ENCODE data around the gene NPEPPS.

NPEPPS gene

GRCh38 chr17:47621293-47622179 is 90.6 kb downstream of the NPEPPS start:
- Histone ChIP-seq H3K27ac (ENCODE audit: low read depth, low read length) (peak overlapping the region; percentile 61), H3K4me1 (ENCODE audit: control insufficient read depth, insufficient read depth, low read length) (peaks cover 15% of the 10 kb centered on the region), H3K9ac (ENCODE audit: low read length) (no peak overlapping the region), H3K36me3 (ENCODE audit: control insufficient read depth, insufficient read depth, low read length) (peaks cover 19% of the 10 kb centered on the region), H3K4me3 (ENCODE audit: low read length) (no peak overlapping the region), H3K27me3 (ENCODE audit: control insufficient read depth, insufficient read depth, low read length) (no peaks in the 10 kb centered on the region)

- Histone ChIP-seq H3K36me3 (ENCODE audit: control insufficient read depth, insufficient read depth, low read length) (peaks cover 17% of the 10 kb centered on the region), H3K9ac (ENCODE audit: low read length) (no peak overlapping the region), H3K27ac (ENCODE audit: low read depth, low read length) (peak overlapping the region; percentile 61), H3K4me1 (ENCODE audit: control insufficient read depth, insufficient read depth, low read length) (peaks cover 15% of the 10 kb centered on the region), H3K27me3 (ENCODE audit: control insufficient read depth, insufficient read depth, low read length) (no peaks in the 10 kb centered on the region), H3K4me3 (ENCODE audit: low read length) (no peak overlapping the region)
These were observed 91.3 kb downstream of the NPEPPS start for GRCh38 chr17:47622180-47622549.

DNA sequence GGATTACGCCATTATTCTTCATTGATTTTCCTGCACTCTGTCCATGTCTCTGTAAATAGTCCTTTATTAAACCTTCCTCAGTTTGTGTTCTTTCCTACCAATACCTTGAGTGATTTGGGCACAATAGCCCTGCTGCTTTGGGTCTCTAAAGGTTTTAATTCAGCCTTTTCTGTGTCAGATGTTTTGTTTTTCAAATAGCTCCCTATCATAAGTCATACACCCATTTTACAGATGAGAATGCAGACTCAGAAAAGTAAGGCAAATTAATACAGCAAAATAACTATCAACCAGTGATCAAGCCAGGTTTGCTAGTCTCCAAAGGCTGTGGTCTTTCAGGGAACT is 93.8 kb downstream of the NPEPPS start:
- no peak overlapping the region for H3K9ac ChIP-seq (ENCODE audit: low read length)
- H3K4me1 ChIP-seq (ENCODE audit: control insufficient read depth, insufficient read depth, low read length): peaks cover 15% of the 10 kb centered on the region
- H3K4me3 ChIP-seq (ENCODE audit: low read length): no peak overlapping the region
- H3K27ac ChIP-seq (ENCODE audit: low read depth, low read length): no peak overlapping the region
- no peaks in the 10 kb centered on the region for H3K27me3 ChIP-seq (ENCODE audit: control insufficient read depth, insufficient read depth, low read length)
- H3K36me3 ChIP-seq (ENCODE audit: control insufficient read depth, insufficient read depth, low read length): peaks cover 7% of the 10 kb centered on the region

GRCh38 chr17:47628014-47628566 is 97.2 kb downstream of the NPEPPS start:
- Histone ChIP-seq H3K4me3 (ENCODE audit: low read length) (no peak overlapping the region), H3K4me1 (ENCODE audit: control insufficient read depth, insufficient read depth, low read length) (peaks cover 2% of the 10 kb centered on the region), H3K27me3 (ENCODE audit: control insufficient read depth, insufficient read depth, low read length) (no peaks in the 10 kb centered on the region), H3K27ac (ENCODE audit: low read depth, low read length) (no peak overlapping the region), H3K36me3 (ENCODE audit: control insufficient read depth, insufficient read depth, low read length) (peaks cover 3% of the 10 kb centered on the region), H3K9ac (ENCODE audit: low read length) (no peak overlapping the region)

DNA sequence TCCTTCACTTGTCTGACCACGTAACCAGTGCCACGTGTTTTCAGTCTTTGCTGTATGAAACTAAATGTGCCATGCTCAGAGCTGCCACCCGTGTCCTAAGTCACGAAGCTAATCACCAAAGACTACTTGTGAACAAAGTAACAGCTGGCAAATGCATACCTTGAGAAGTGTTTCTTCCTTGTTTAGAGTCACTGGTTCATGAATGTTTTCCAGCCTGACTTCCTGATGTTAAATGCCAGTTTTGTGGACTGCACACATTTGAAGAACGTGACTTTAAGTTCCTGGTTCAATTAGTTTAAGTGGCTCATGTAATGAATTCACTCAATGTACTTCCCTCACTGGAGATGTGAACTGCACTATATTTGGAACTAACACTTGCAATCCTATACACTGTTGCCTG is 98.9 kb downstream of the NPEPPS start:
- peaks cover under 1% of the 10 kb centered on the region for H3K36me3 ChIP-seq (ENCODE audit: control insufficient read depth, insufficient read depth, low read length)
- H3K27ac ChIP-seq (ENCODE audit: low read depth, low read length): no peak overlapping the region
- no peak overlapping the region for H3K9ac ChIP-seq (ENCODE audit: low read length)
- no peak overlapping the region for H3K4me3 ChIP-seq (ENCODE audit: low read length)
- peaks cover 2% of the 10 kb centered on the region for H3K4me1 ChIP-seq (ENCODE audit: control insufficient read depth, insufficient read depth, low read length)
- no peaks in the 10 kb centered on the region for H3K27me3 ChIP-seq (ENCODE audit: control insufficient read depth, insufficient read depth, low read length)

DNA sequence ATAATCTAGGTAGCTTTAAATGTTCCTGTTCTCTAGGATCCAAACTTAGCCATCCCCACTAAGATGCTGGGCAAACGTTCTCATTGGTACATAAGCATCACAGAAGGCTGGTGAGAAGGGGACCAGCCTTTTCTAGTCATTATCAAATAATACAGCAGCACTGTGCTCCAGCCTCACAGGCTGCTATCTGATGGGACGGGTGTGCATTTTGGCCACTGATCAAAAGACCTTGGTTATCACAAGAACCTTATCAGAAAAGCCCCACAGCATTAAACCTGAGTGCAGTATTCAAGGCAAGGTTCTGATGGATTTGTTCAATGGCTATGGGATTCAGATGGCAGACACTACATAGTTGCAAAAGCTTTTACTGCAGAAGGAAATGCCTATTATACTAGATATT is 99.7 kb downstream of the NPEPPS start:
- Histone ChIP-seq H3K27ac (ENCODE audit: low read depth, low read length) (no peak overlapping the region), H3K36me3 (ENCODE audit: control insufficient read depth, insufficient read depth, low read length) (no peaks in the 10 kb centered on the region), H3K9ac (ENCODE audit: low read length) (no peak overlapping the region), H3K27me3 (ENCODE audit: control insufficient read depth, insufficient read depth, low read length) (no peaks in the 10 kb centered on the region), H3K4me3 (ENCODE audit: low read length) (no peak overlapping the region), H3K4me1 (ENCODE audit: control insufficient read depth, insufficient read depth, low read length) (peaks cover 2% of the 10 kb centered on the region)

DNA sequence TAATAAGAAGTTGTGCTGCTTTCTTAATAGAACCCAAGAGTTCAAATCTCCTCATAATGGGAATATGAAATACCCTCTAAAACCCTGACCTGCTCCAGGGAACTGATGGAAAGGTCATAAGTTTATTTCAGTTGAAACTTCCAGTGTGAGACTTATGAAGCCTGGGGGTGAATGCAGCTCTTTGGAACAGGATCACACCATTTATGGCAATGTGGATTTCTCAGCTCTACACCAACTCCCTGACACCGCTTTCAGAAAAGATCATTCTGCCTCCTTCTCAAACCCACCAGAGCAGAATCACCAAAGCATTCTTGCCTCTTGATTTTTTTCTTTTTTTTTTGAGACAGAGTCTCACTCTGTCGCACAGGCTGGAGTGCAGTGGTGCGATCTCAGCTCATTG is 102.1 kb downstream of the NPEPPS start:
- no peak overlapping the region for H3K9ac ChIP-seq (ENCODE audit: low read length)
- no peak overlapping the region for H3K27ac ChIP-seq (ENCODE audit: low read depth, low read length)
- no peak overlapping the region for H3K4me3 ChIP-seq (ENCODE audit: low read length)
- no peaks in the 10 kb centered on the region for H3K36me3 ChIP-seq (ENCODE audit: control insufficient read depth, insufficient read depth, low read length)
- no peaks in the 10 kb centered on the region for H3K27me3 ChIP-seq (ENCODE audit: control insufficient read depth, insufficient read depth, low read length)
- H3K4me1 ChIP-seq (ENCODE audit: control insufficient read depth, insufficient read depth, low read length): no peaks in the 10 kb centered on the region

- Histone ChIP-seq H3K9ac (ENCODE audit: low read length) (no peak overlapping the region), H3K4me1 (ENCODE audit: control insufficient read depth, insufficient read depth, low read length) (no peaks in the 10 kb centered on the region), H3K36me3 (ENCODE audit: control insufficient read depth, insufficient read depth, low read length) (no peaks in the 10 kb centered on the region), H3K27me3 (ENCODE audit: control insufficient read depth, insufficient read depth, low read length) (no peaks in the 10 kb centered on the region), H3K27ac (ENCODE audit: low read depth, low read length) (no peak overlapping the region), H3K4me3 (ENCODE audit: low read length) (no peak overlapping the region)
These were observed 103.1 kb downstream of the NPEPPS start for GRCh38 chr17:47633996-47634395.

GRCh38 chr17:47634870-47635269 is 104.0 kb downstream of the NPEPPS start:
- Histone ChIP-seq H3K27me3 (ENCODE audit: control insufficient read depth, insufficient read depth, low read length) (no peaks in the 10 kb centered on the region), H3K4me3 (ENCODE audit: low read length) (no peak overlapping the region), H3K27ac (ENCODE audit: low read depth, low read length) (no peak overlapping the region), H3K4me1 (ENCODE audit: control insufficient read depth, insufficient read depth, low read length) (no peaks in the 10 kb centered on the region), H3K36me3 (ENCODE audit: control insufficient read depth, insufficient read depth, low read length) (no peaks in the 10 kb centered on the region), H3K9ac (ENCODE audit: low read length) (no peak overlapping the region)

GRCh38 chr17:47635734-47636133 is 104.8 kb downstream of the NPEPPS start:
- no peaks in the 10 kb centered on the region for H3K4me1 ChIP-seq (ENCODE audit: control insufficient read depth, insufficient read depth, low read length)
- H3K4me3 ChIP-seq (ENCODE audit: low read length): no peak overlapping the region
- H3K9ac ChIP-seq (ENCODE audit: low read length): no peak overlapping the region
- H3K27ac ChIP-seq (ENCODE audit: low read depth, low read length): no peak overlapping the region
- H3K27me3 ChIP-seq (ENCODE audit: control insufficient read depth, insufficient read depth, low read length): no peaks in the 10 kb centered on the region
- H3K36me3 ChIP-seq (ENCODE audit: control insufficient read depth, insufficient read depth, low read length): no peaks in the 10 kb centered on the region

GRCh38 chr17:47636273-47637030 is 105.5 kb downstream of the NPEPPS start:
- Histone ChIP-seq H3K36me3 (ENCODE audit: control insufficient read depth, insufficient read depth, low read length) (no peaks in the 10 kb centered on the region), H3K4me3 (ENCODE audit: low read length) (no peak overlapping the region), H3K27ac (ENCODE audit: low read depth, low read length) (no peak overlapping the region), H3K9ac (ENCODE audit: low read length) (no peak overlapping the region), H3K27me3 (ENCODE audit: control insufficient read depth, insufficient read depth, low read length) (no peaks in the 10 kb centered on the region), H3K4me1 (ENCODE audit: control insufficient read depth, insufficient read depth, low read length) (no peaks in the 10 kb centered on the region)

DNA sequence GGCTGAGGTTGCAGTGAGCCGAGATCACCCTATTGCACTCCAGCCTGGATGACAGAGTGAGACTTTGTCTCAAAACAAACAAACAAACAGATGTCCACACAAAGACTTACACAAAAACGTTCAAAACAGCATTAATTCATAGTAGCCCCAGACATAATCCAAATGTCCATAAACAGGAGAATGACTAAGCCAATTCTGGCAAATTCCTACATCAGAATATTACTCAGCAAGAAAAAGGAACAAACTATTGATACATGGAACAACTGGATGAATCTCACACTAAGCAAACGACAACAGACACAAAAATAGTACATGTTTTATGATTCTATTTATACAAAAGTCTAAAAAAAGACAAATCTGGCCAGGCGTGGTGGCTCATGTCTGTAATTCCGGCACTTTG is 108.0 kb downstream of the NPEPPS start:
- Histone ChIP-seq H3K9ac (ENCODE audit: low read length) (no peak overlapping the region), H3K27me3 (ENCODE audit: control insufficient read depth, insufficient read depth, low read length) (no peaks in the 10 kb centered on the region), H3K27ac (ENCODE audit: low read depth, low read length) (no peak overlapping the region), H3K4me1 (ENCODE audit: control insufficient read depth, insufficient read depth, low read length) (no peaks in the 10 kb centered on the region), H3K4me3 (ENCODE audit: low read length) (no peak overlapping the region), H3K36me3 (ENCODE audit: control insufficient read depth, insufficient read depth, low read length) (no peaks in the 10 kb centered on the region)
